ENCODE results near the gene PLEKHA1.

- no peak for TF ChIP-seq CTCF (IDR thresholded peaks at IDR 0.05; ENCODE audit: insufficient read depth, low read length, poor library complexity, severe bottlenecking)
- TF ChIP-seq EZH2phosphoT487 (conservative IDR thresholded peaks at IDR 0.05; ENCODE audit: low read length): no peak
These were observed 24.6 kb upstream of the PLEKHA1 start for GRCh38 chr10:122349758-122350369.

Measured in SU-DHL-6 (cell line).